WTC11 (cell line): Measurements from ENCODE around the gene SAMD8. TPM values are rescaled to one million over a fixed set of nuclear protein-coding genes. Genes with fewer than 3 reads are reported as not detected.
"Not testable (repeated sequence)": the region's sequence is repeated elsewhere in the genome, so short reads cannot be mapped to it uniquely, and the experiment has no call there.

Experiments
- ATAC-seq: fragments of 200-7000 bp; cut with Tn5 transposase; 2 replicates; pipeline ENCODE4 v1.10.0; 2021; ENCODE audit warnings: mild to moderate bottlenecking, moderate library complexity
- CTCF ChIA-PET: fragments of 300-600 bp; sonication (Branson Sonifier 250); formaldehyde crosslinking; loops from one replicate; lab custom pipeline; 2021; ENCODE audit warnings: antibody characterized with exemption; lab: Charles Lee
- POLR2A ChIA-PET: fragments of 350-600 bp; sonication (Branson Sonifier 250); formaldehyde crosslinking; loops from one replicate; lab custom pipeline; 2021; ENCODE audit warnings: antibody characterized with exemption; lab: Charles Lee
- DNase-seq: peaks from one replicate; pipeline ENCODE4 v3.0.0; 2021; ENCODE audit warnings: low spot score
- H3K27ac Mint-ChIP-seq: 2 replicates; pipeline ENCODE4 v1.8.0; 2021; ENCODE audit warnings: mixed read lengths
- H3K27me3 Mint-ChIP-seq: 2 replicates; pipeline ENCODE4 v1.8.0; 2021; ENCODE audit warnings: low read depth, mild to moderate bottlenecking, moderate library complexity, mixed read lengths
- H3K36me3 Mint-ChIP-seq: 2 replicates; pipeline ENCODE4 v1.8.0; 2021; ENCODE audit warnings: mixed read lengths
- H3K4me1 Mint-ChIP-seq: 2 replicates; pipeline ENCODE4 v1.8.0; 2022; ENCODE audit warnings: mixed read lengths
- H3K4me3 Mint-ChIP-seq: 2 replicates; pipeline ENCODE4 v1.8.0; 2021; ENCODE audit warnings: mild to moderate bottlenecking, moderate library complexity, mixed read lengths
- H3K9me3 Mint-ChIP-seq: 2 replicates; pipeline ENCODE4 v1.8.0; 2021; ENCODE audit warnings: mixed read lengths
- ATF1 ChIP-seq: sonication (generic); formaldehyde crosslinking; IDR thresholded peaks from 2 replicates; pipeline ENCODE4 v1.8.1; 2023; ENCODE audit warnings: mild to moderate bottlenecking, moderate library complexity, missing genetic modification reagents
- CBFB ChIP-seq: sonication (generic); formaldehyde crosslinking; IDR thresholded peaks from 2 replicates; pipeline ENCODE4 v1.8.1; 2022; ENCODE audit warnings: mild to moderate bottlenecking, low read depth, missing genetic modification reagents
- CREB1 ChIP-seq: sonication (generic); formaldehyde crosslinking; IDR thresholded peaks from 2 replicates; pipeline ENCODE4 v1.8.0; 2023; ENCODE audit warnings: mild to moderate bottlenecking, missing genetic modification reagents
- CREM ChIP-seq: sonication (generic); formaldehyde crosslinking; IDR thresholded peaks from 2 replicates; pipeline ENCODE4 v1.8.1; 2022; ENCODE audit warnings: mild to moderate bottlenecking, missing genetic modification reagents, moderate library complexity
- CTCF ChIP-seq: fragments of 200-600 bp; IDR thresholded peaks from 2 replicates; pipeline ENCODE4 v1.8.0; 2022; ENCODE audit warnings: antibody characterized with exemption
- E2F4 ChIP-seq: sonication (generic); formaldehyde crosslinking; IDR thresholded peaks from 2 replicates; pipeline ENCODE4 v1.8.1; 2022; ENCODE audit warnings: low read depth, mild to moderate bottlenecking, moderate library complexity, missing genetic modification reagents, borderline replicate concordance
- ETV6 ChIP-seq: sonication (generic); formaldehyde crosslinking; IDR thresholded peaks from 2 replicates; pipeline ENCODE4 v1.8.1; 2022; ENCODE audit warnings: mild to moderate bottlenecking, missing genetic modification reagents
- GABPB1 ChIP-seq: sonication (generic); formaldehyde crosslinking; IDR thresholded peaks from 2 replicates; pipeline ENCODE4 v1.8.1; 2023; ENCODE audit warnings: mild to moderate bottlenecking, missing genetic modification reagents
- KAT7 ChIP-seq: sonication (generic); formaldehyde crosslinking; IDR thresholded peaks from 2 replicates; pipeline ENCODE4 v1.8.1; 2023; ENCODE audit warnings: missing genetic modification reagents, mild to moderate bottlenecking, borderline replicate concordance
- NFE2L1 ChIP-seq: sonication (generic); formaldehyde crosslinking; IDR thresholded peaks from 2 replicates; pipeline ENCODE4 v1.8.1; 2023; ENCODE audit warnings: missing genetic modification reagents
- RELA ChIP-seq: sonication (generic); formaldehyde crosslinking; IDR thresholded peaks from 2 replicates; pipeline ENCODE4 v1.8.1; 2022; ENCODE audit warnings: missing genetic modification reagents, mild to moderate bottlenecking, borderline replicate concordance
- SP1 ChIP-seq: sonication (generic); formaldehyde crosslinking; conservative IDR thresholded peaks from 2 replicates; pipeline ENCODE4 v1.8.1; 2022; ENCODE audit warnings: missing genetic modification reagents
- STAT6 ChIP-seq: sonication (generic); formaldehyde crosslinking; conservative IDR thresholded peaks from 2 replicates; pipeline ENCODE4 v1.8.1; 2023; ENCODE audit warnings: mild to moderate bottlenecking, low read depth, missing genetic modification reagents, moderate library complexity
- TCF7 ChIP-seq: sonication (generic); formaldehyde crosslinking; IDR thresholded peaks from 2 replicates; pipeline ENCODE4 v1.8.0; 2022; ENCODE audit warnings: mild to moderate bottlenecking, low read depth, missing genetic modification reagents, moderate library complexity
- USF1 ChIP-seq: sonication (generic); formaldehyde crosslinking; IDR thresholded peaks from 2 replicates; pipeline ENCODE4 v1.8.0; 2022; ENCODE audit warnings: mild to moderate bottlenecking, missing genetic modification reagents
- ZNF423 ChIP-seq: fragments of 250-450 bp; sonication (Bioruptor Pico); IDR thresholded peaks from 2 replicates; pipeline ENCODE4 v2.1.2; 2022; ENCODE audit warnings: mild to moderate bottlenecking, moderate library complexity
- ZNF425 ChIP-seq: fragments of 250-450 bp; sonication (Bioruptor Pico); conservative IDR thresholded peaks from 2 replicates; pipeline ENCODE4 v1.9.0; 2021; ENCODE audit warnings: mild to moderate bottlenecking
- total RNA-seq: library from RNA; stranded (reverse); gene quantifications from 3 replicates; pipeline ENCODE4 v1.2.3, GENCODE V29; 2021

The SAMD8 gene
- total RNA-seq, 1 experiment from 2014 or later = 23.0 TPM

- TF ChIP-seq STAT6 (CRISPR knock-in tag) (no peak), CTCF (peak; percentile 28; the same call in 1 of the 2 replicates), ZNF423 (CRISPR knock-in tag) (peak; percentile 74), ETV6 (CRISPR knock-in tag) (peak; percentile 64), SP1 (CRISPR knock-in tag) (peak; percentile 30; the same call in 1 of the 2 replicates), USF1 (CRISPR knock-in tag) (no peak), ATF1 (CRISPR knock-in tag) (no peak), CREM (CRISPR knock-in tag) (no peak), GABPB1 (CRISPR knock-in tag) (no peak)
Measured at GRCh38 chr10:75187961-75188426, 76.5 kb downstream of the SAMD8 start (continued).

GRCh38 chr10:75188522-75188921 is 77.1 kb downstream of the SAMD8 start:
- not testable (repeated sequence) for H3K9me3 Mint-ChIP-seq, H3K27me3 Mint-ChIP-seq, DNase-seq, ATAC-seq, H3K4me3 Mint-ChIP-seq, H3K36me3 Mint-ChIP-seq
- CTCF ChIA-PET = interaction anchor here (0.5 to 5.5 kb wide), 27 partner anchors 9 to 978 kb away, joined by 3 to 145 read pairs (median 7); partner anchors contain the start of genes COMTD1, SAMD8 and VDAC2
- POLR2A ChIA-PET = interaction anchor here (1.0 to 1.3 kb wide), 5 partner anchors 9 to 52 kb away, joined by 3 to 14 read pairs (median 3); partner anchors contain the start of gene VDAC2
- H3K27ac Mint-ChIP-seq = peak overlapping the region; percentile 92
- peaks cover 38% of the 10 kb centered on the region for H3K4me1 Mint-ChIP-seq

- POLR2A ChIA-PET = no interaction called here
- ATAC-seq (no peak), DNase-seq (no peak)
Measured at GRCh38 chr10:75189266-75190096, 78.0 kb downstream of the SAMD8 start.

More at GRCh38 chr10:75189266-75190096, 78.0 kb downstream of the SAMD8 start:
- Mint-ChIP-seq H3K4me1 (peaks cover 38% of the 10 kb centered on the region), H3K27ac (peak overlapping the region; percentile 44), H3K9me3 (no peaks in the 10 kb centered on the region), H3K36me3 (no peaks in the 10 kb centered on the region), H3K4me3 (no peak overlapping the region), H3K27me3 (no peaks in the 10 kb centered on the region)
- CTCF ChIA-PET = interaction anchor here (0.7 to 1.9 kb wide), 2 partner anchors 14 to 46 kb away, joined by 3 to 12 read pairs; partner anchors contain the start of gene COMTD1
- TF ChIP-seq E2F4 (no peak), ZNF425 (no peak), KAT7 (CRISPR knock-in tag) (no peak), TCF7 (CRISPR knock-in tag) (no peak), CBFB (no peak), CREB1 (CRISPR knock-in tag) (no peak), SP1 (CRISPR knock-in tag) (no peak), RELA (CRISPR knock-in tag) (no peak), NFE2L1 (no peak)
